B cell (primary cell): ENCODE measurements around the gene CSNK1G3. TPM values are rescaled to one million over a fixed set of nuclear protein-coding genes. Genes with fewer than 3 reads are reported as not detected.
"Not testable (repeated sequence)": the region's sequence is repeated elsewhere in the genome, so short reads cannot be mapped to it uniquely, and the experiment has no call there.

Experiments
- ATAC-seq: fragments of 200-7000 bp; cut with Tn5 transposase; one replicate; pipeline ENCODE4 v1.10.0; 2021; ENCODE audit warnings: low read depth, mild to moderate bottlenecking, moderate number of reproducible peaks, moderate library complexity
- CTCF ChIA-PET: fragments of 350-600 bp; sonication (Branson Sonifier 250); formaldehyde crosslinking; loops from one replicate; lab custom pipeline; 2021; ENCODE audit warnings: antibody characterized with exemption, inconsistent platforms; lab: Charles Lee
- POLR2A ChIA-PET: fragments of 350-600 bp; sonication (Branson Sonifier 250); formaldehyde crosslinking; loops from one replicate; lab custom pipeline; 2021; ENCODE audit warnings: antibody characterized with exemption; lab: Charles Lee
- DNase-seq: peaks from one replicate; pipeline ENCODE4 v3.0.0; 2013
- H2AFZ ChIP-seq: 2 replicates; pipeline ENCODE4 v1.6.1; 2012; ENCODE audit warnings: mild to moderate bottlenecking, low read depth, low read length; ENCODE audit not compliant: insufficient read depth, poor library complexity, severe bottlenecking
- H3K27ac ChIP-seq, 2 donors: 1 replicate in 1 of 2; 2 replicates in 1 of 2; pipeline ENCODE4 v1.5.1; 2012 to 2013; ENCODE audit warnings: low read length in 2 of 2, mild to moderate bottlenecking in 2 of 2, moderate library complexity in 1 of 2
- H3K27me3 ChIP-seq, 4 experiments: fragments of 200-600 bp in 1 of 4; sonication (generic) in 1 of 4; replicated peaks in 1 of 4; 1 replicate in 2 of 4; 2 replicates in 2 of 4; pipeline versions ENCODE4 v1.6.1 to v1.7.0; 2013 to 2016; ENCODE audit warnings: low read length in 3 of 4, mild to moderate bottlenecking in 2 of 4, mixed read lengths in 1 of 4, moderate library complexity in 1 of 4; ENCODE audit not compliant: insufficient read depth in 4 of 4, control insufficient read depth in 3 of 4; ENCODE audit errors: control extremely low read depth in 1 of 4
- H3K36me3 ChIP-seq, 2 experiments: replicated peaks in 1 of 2; 1 replicate in 1 of 2; 2 replicates in 1 of 2; pipeline versions ENCODE4 v1.6.1 to v1.7.1; 2013; ENCODE audit warnings: low read length in 1 of 2; ENCODE audit not compliant: insufficient read depth in 2 of 2, control insufficient read depth in 1 of 2; ENCODE audit errors: control extremely low read depth in 1 of 2, extremely low read depth in 1 of 2
- H3K4me1 ChIP-seq, 2 donors: fragments of 200-600 bp in 1 of 2; sonication (generic) in 1 of 2; 1 replicate in 1 of 2; 2 replicates in 1 of 2; pipeline versions ENCODE4 v1.5.1 to v1.6.1; 2013 to 2017; ENCODE audit warnings: low read length in 2 of 2; ENCODE audit not compliant: control insufficient read depth in 2 of 2, insufficient read depth in 2 of 2
- H3K4me2 ChIP-seq: replicated peaks from 2 replicates; pipeline ENCODE3; 2012; ENCODE audit warnings: mild to moderate bottlenecking, low read depth, low read length; ENCODE audit not compliant: poor library complexity, severe bottlenecking
- H3K4me3 ChIP-seq, 5 experiments: fragments of 200-600 bp in 1 of 5; sonication (generic) in 1 of 5; 1 replicate in 3 of 5; 2 replicates in 2 of 5; pipeline versions ENCODE4 v1.5.1 to v1.7.0; 2011 to 2016; ENCODE audit warnings: low read length in 4 of 5, mild to moderate bottlenecking in 4 of 5, low read depth in 2 of 5, control low read depth in 1 of 5, moderate library complexity in 1 of 5; ENCODE audit not compliant: insufficient read depth in 1 of 5; ENCODE audit errors: control extremely low read depth in 1 of 5, extremely low read depth in 1 of 5
- H3K79me2 ChIP-seq: fragments of 200-600 bp; sonication (generic); one replicate; pipeline ENCODE4 v1.6.0; 2016; ENCODE audit warnings: low read length; ENCODE audit not compliant: control insufficient read depth, insufficient read depth
- H3K9ac ChIP-seq: fragments of 200-600 bp; sonication (generic); 2 replicates; pipeline ENCODE4 v1.6.1; 2017; ENCODE audit warnings: mild to moderate bottlenecking, low read length, moderate library complexity
- H3K9me3 ChIP-seq, 3 donors: one replicate each; pipeline versions ENCODE4 v1.6.1 to v1.7.1; 2013; ENCODE audit warnings: low read length in 2 of 3; ENCODE audit not compliant: control insufficient read depth in 2 of 3, insufficient read depth in 1 of 3; ENCODE audit errors: control extremely low read depth in 1 of 3
- H4K20me1 ChIP-seq: 2 replicates; pipeline ENCODE4 v1.6.0; 2012; ENCODE audit warnings: mild to moderate bottlenecking, low read length; ENCODE audit not compliant: insufficient read depth, control insufficient read depth, poor library complexity, severe bottlenecking
- H3K27ac Mint-ChIP-seq: one replicate; pipeline ENCODE4 v1.8.0; 2021; ENCODE audit warnings: mixed read lengths
- H3K27me3 Mint-ChIP-seq: one replicate; pipeline ENCODE4 v1.8.0; 2021; ENCODE audit warnings: mixed read lengths
- H3K4me1 Mint-ChIP-seq: one replicate; pipeline ENCODE4 v1.8.0; 2021; ENCODE audit warnings: mixed read lengths
- H3K4me3 Mint-ChIP-seq: one replicate; pipeline ENCODE4 v1.8.0; 2021; ENCODE audit warnings: mixed read lengths
- H3K9me3 Mint-ChIP-seq: one replicate; pipeline ENCODE4 v1.8.0; 2022; ENCODE audit warnings: mixed read lengths; ENCODE audit not compliant: insufficient read depth
- CTCF ChIP-seq: fragments of 200-600 bp; IDR thresholded peaks from one replicate; pipeline ENCODE4 v1.8.0; 2022; ENCODE audit warnings: antibody characterized with exemption, mild to moderate bottlenecking
- EZH2 ChIP-seq: IDR thresholded peaks from 2 replicates; pipeline ENCODE4 v1.6.1; 2012; ENCODE audit warnings: borderline replicate concordance, low read depth, mild to moderate bottlenecking, moderate library complexity, low read length; ENCODE audit not compliant: insufficient read depth, poor library complexity, severe bottlenecking
- WGBS: methylation state at CpG from one replicate; pipeline ENCODE4 v1.1.5; 2013; ENCODE audit warnings: missing lambda C conversion rate; ENCODE audit not compliant: insufficient coverage; 5-methylcytosine and 5-hydroxymethylcytosine counted together
- intact Hi-C: fragments of 100-400 bp; cut with micrococcal nuclease; formaldehyde crosslinking; loops from one replicate; pipeline ENCODE4 v1.10.0; 2022
- polyA minus RNA-seq: library from RNA; depleted of rRNA, polyadenylated mRNA; stranded (reverse); fragments of >200 nt; gene quantifications from 2 replicates; pipeline ENCODE4 v1.2.3, GENCODE V29; 2012
- polyA plus RNA-seq: library from polyadenylated mRNA; depleted of rRNA; stranded (reverse); fragments of >200 nt; gene quantifications from 2 replicates; pipeline ENCODE4 v1.2.3, GENCODE V29; 2012
- total RNA-seq, 2 donors: library from RNA; stranded (reverse); fragments of 120-200 nt in 1 of 2; gene quantifications; 1 replicate in 1 of 2; 2 replicates in 1 of 2; pipeline versions ENCODE4 v1.2.3 to v1.2.4, GENCODE V29; 2013 to 2022

Gene CSNK1G3
- 140 and 148 TPM in 2 replicates for total RNA-seq
- total RNA-seq (2013), result 147 TPM
- polyA plus RNA-seq, result 20.8 and 34.9 TPM in 2 replicates
- polyA minus RNA-seq, result 110 and 116 TPM in 2 replicates

- TF ChIP-seq EZH2 (no peak), CTCF (no peak)
- Mint-ChIP-seq H3K9me3 (no peaks in the 10 kb centered on the region), H3K4me1 (peaks cover 41% of the 10 kb centered on the region), H3K4me3 (peak within 1 kb of the TSS; percentile 100), H3K27ac (peak within 1 kb of the TSS; percentile 99), H3K27me3 (peaks cover 3% of the 10 kb centered on the region)
- H3K4me3 ChIP-seq, result peak within 1 kb of the TSS; percentile 86 to 92 (median 89)
- H3K79me2 ChIP-seq, result peaks cover 50% of the 10 kb centered on the region
- CTCF ChIA-PET, result interaction anchor here (0.6 to 5.6 kb wide), 6 partner anchors 31 to 99 kb away, joined by 3 to 37 read pairs (median 4); partner anchors contain the start of gene CEP120
- peak within 1 kb of the TSS; percentile 89 to 90 for H3K27ac ChIP-seq
- ATAC-seq (peak; percentile 89), DNase-seq (peak; percentile 95)
- H3K4me1 ChIP-seq, result peaks cover 33 to 39% of the 10 kb centered on the region in 2 donors
- 2% methylated on average over 81 of the region's 82 CpGs for WGBS
- no peaks in the 10 kb centered on the region for H3K36me3 ChIP-seq
- H3K9ac ChIP-seq, result peak within 1 kb of the TSS; percentile 88
- no peaks in the 10 kb centered on the region for H4K20me1 ChIP-seq
- H2AFZ ChIP-seq, result peak within 1 kb of the TSS; percentile 83
- no peaks in the 10 kb centered on the region for H3K27me3 ChIP-seq
- H3K4me2 ChIP-seq, result peak within 1 kb of the TSS; percentile 81
- H3K9me3 ChIP-seq, result no peaks in the 10 kb centered on the region
- POLR2A ChIA-PET, result interaction anchor here (0.5 to 3.2 kb wide), 6 partner anchors 9 to 809 kb away, joined by 3 to 40 read pairs (median 4); partner anchors contain the start of gene CEP120
- intact Hi-C loops, result loop anchor here (1.0 to 10.0 kb wide), 6 partner anchors 37 to 807 kb away; partner anchors contain the start of genes CEP120 and SNX2
Observed at GRCh38 chr5:123511648-123512605, at the start of gene CSNK1G3. CSNK1G3 (plus strand) TSS chr5:123512177; CDS start chr5:123545664, 33,487 bp downstream.

- POLR2A ChIA-PET, CTCF ChIA-PET, H2AFZ ChIP-seq, DNase-seq, H3K4me3 ChIP-seq, H3K9me3 ChIP-seq, H3K27ac Mint-ChIP-seq, H4K20me1 ChIP-seq, H3K4me1 ChIP-seq, H3K36me3 ChIP-seq, H3K79me2 ChIP-seq, intact Hi-C loops, H3K4me3 Mint-ChIP-seq, H3K4me2 ChIP-seq, H3K27ac ChIP-seq, H3K9ac ChIP-seq, H3K4me1 Mint-ChIP-seq, ATAC-seq: not testable (repeated sequence)
- Mint-ChIP-seq H3K27me3 (peaks cover 28% of the 10 kb centered on the region), H3K9me3 (peaks cover 11% of the 10 kb centered on the region)
- no CpG with 5 or more reads among the region's 1 CpG for WGBS
- H3K27me3 ChIP-seq, result peaks cover 0 to 17% (median 5%) of the 10 kb centered on the region in 4 experiments
Observed at GRCh38 chr5:123466839-123467238, 45.1 kb upstream of the CSNK1G3 start.
